Choroid plexus epithelial cell (primary cell): ENCODE data around the gene SRP68.
"Not testable (repeated sequence)": the region's sequence is repeated elsewhere in the genome, so short reads cannot be mapped to it uniquely, and the experiment has no call there.

Experiments
- DNase-seq: peaks from one replicate; pipeline ENCODE4 v3.0.0-alpha.2; 2010; ENCODE audit warnings: low read depth
- H3K4me3 ChIP-seq: 2 replicates; pipeline ENCODE4 v1.5.1; 2011; ENCODE audit warnings: low read depth, mild to moderate bottlenecking, control low read depth, low read length, moderate library complexity
- TF ChIP-seq, protein P1 (sequence below): conservative IDR thresholded peaks from 2 replicates; pipeline ENCODE4 v1.5.1; 2011; ENCODE audit warnings: low read depth, mild to moderate bottlenecking, control low read depth, inconsistent platforms, low read length, moderate library complexity

The SRP68 gene

DNA sequence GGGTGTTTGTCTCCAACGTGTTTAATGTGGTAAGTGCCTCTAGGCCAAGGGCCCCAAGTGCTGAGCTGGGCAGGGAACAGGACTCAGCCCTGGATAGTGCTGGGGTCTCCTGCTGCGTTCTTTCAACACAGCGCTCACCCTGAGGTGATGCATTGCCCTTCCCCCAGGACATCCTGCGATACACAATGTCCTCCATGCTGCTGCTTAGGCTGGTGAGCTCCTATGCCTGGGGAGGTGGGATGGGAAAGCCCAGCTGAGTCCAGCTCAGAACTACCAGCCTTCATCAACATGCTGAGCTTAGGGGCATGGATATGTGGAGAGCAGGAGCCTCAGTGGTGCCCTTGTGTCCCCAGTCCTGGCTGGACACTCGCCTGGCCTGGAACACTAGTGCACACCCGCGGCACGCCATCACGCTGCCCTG is 7.2 kb upstream of the SRP68 start:
- H3K4me3 ChIP-seq, result no peak overlapping the region
- TF ChIP-seq, protein P1, sequence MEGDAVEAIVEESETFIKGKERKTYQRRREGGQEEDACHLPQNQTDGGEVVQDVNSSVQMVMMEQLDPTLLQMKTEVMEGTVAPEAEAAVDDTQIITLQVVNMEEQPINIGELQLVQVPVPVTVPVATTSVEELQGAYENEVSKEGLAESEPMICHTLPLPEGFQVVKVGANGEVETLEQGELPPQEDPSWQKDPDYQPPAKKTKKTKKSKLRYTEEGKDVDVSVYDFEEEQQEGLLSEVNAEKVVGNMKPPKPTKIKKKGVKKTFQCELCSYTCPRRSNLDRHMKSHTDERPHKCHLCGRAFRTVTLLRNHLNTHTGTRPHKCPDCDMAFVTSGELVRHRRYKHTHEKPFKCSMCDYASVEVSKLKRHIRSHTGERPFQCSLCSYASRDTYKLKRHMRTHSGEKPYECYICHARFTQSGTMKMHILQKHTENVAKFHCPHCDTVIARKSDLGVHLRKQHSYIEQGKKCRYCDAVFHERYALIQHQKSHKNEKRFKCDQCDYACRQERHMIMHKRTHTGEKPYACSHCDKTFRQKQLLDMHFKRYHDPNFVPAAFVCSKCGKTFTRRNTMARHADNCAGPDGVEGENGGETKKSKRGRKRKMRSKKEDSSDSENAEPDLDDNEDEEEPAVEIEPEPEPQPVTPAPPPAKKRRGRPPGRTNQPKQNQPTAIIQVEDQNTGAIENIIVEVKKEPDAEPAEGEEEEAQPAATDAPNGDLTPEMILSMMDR, result no peak
- peak; percentile 32 for DNase-seq

DNA sequence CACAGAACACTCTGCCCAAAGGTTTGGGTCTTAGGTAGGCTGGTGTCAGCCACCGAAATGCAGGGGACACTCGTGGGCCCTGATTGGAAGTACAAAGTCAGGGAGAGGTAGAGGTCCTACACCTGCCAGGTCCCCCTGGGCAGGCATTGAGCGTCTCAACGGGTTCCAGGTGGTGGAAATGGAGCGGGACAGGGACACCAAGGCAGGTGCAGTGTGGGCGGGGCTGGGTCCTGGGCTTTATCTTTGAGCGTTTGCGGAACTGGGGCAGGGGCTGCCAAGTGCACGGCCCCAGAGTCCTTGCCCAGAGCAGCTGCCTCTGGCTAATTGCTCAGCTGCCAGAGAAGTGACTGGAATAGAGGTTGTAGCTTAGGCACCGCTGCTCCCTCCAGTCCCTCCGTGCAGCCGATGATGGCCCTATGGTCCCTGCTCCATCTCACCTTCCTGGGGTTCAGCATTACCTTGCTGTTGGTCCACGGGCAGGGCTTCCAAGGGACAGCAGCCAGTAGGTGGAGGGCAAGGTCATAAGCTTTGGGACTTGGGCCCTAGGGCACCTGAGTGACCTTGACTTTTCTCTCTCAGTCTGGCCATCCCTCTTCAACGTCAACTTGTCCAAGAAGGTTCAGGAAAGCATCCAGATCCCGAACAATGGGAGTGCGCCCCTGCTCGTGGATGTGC is 6.7 kb upstream of the SRP68 start, which contains the start of gene ZACN:
TSS of gene ZACN (plus strand) at position 323 of the 675 bp plus-strand sequence. CDS start at position 406, 83 bp downstream.
- DNase-seq, result no peak
- TF ChIP-seq, protein P1, result no peak
- H3K4me3 ChIP-seq, result no peak within 1 kb of the TSS

DNA sequence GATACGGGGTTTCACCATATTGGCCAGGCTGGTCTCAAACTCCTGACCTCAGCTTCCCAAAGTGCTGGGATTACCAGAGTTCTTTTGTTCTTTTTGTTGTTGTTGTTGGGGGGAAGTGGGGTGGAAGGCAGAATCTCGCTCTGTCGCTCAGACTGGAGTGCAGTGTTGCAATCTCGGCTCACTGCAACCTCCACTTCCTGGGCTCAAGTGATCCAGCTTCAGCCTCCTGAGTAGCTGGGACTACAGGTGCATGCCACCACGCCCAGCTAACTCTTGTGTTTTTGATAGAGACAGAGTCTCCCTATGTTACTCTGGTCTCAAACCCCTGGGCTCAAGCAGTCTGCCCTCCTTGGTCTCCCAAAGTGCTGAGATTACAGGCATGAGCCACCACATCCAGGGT is 6.1 kb upstream of the SRP68 start:
- not testable (repeated sequence) for DNase-seq, H3K4me3 ChIP-seq

DNA sequence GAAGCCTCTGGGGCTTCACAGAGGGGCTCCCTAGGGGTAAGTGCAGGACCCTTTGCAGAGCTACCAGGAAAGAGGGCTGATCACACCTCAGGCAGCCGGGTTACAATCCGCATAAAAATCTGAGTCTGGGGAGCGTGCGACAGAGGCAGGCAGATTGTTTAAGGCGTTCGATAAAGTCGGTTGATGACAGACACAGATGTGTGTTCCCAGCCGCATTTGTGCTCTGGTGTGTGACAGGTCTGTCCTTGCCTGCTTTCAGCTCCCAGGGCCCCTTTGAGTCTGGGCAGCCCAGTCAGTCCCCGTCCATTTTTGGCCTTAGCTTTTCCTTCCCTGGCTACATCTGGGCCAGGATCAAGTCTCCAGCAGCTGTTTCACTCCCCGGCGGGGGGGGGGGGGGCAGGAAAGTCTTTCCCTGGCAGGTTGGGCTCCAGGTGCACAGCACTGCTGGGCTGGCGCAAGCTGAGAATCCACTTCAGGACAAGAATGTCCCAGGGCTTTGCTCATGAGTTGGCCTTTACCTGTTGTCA is 5.3 kb upstream of the SRP68 start:
- TF ChIP-seq, protein P1, result no peak
- no peak overlapping the region for H3K4me3 ChIP-seq
- DNase-seq, result no peak

DNA sequence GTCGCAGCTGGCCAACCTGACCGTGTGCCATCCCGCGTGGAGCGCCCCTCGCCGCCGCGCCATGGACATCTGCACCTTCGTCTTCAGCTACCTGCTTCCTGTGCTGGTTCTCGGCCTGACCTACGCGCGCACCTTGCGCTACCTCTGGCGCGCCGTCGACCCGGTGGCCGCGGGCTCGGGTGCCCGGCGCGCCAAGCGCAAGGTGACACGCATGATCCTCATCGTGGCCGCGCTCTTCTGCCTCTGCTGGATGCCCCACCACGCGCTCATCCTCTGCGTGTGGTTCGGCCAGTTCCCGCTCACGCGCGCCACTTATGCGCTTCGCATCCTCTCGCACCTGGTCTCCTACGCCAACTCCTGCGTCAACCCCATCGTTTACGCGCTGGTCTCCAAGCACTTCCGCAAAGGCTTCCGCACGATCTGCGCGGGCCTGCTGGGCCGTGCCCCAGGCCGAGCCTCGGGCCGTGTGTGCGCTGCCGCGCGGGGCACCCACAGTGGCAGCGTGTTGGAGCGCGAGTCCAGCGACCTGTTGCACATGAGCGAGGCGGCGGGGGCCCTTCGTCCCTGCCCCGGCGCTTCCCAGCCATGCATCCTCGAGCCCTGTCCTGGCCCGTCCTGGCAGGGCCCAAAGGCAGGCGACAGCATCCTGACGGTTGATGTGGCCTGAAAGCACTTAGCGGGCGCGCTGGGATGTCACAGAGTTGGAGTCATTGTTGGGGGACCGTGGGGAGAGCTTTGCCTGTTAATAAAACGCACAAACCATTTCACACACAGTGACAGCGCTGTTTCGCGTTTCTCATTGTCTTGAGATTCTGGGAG is 4.7 kb upstream of the SRP68 start:
- DNase-seq, result no peak
- TF ChIP-seq, protein P1, result no peak
- H3K4me3 ChIP-seq, result no peak overlapping the region

DNA sequence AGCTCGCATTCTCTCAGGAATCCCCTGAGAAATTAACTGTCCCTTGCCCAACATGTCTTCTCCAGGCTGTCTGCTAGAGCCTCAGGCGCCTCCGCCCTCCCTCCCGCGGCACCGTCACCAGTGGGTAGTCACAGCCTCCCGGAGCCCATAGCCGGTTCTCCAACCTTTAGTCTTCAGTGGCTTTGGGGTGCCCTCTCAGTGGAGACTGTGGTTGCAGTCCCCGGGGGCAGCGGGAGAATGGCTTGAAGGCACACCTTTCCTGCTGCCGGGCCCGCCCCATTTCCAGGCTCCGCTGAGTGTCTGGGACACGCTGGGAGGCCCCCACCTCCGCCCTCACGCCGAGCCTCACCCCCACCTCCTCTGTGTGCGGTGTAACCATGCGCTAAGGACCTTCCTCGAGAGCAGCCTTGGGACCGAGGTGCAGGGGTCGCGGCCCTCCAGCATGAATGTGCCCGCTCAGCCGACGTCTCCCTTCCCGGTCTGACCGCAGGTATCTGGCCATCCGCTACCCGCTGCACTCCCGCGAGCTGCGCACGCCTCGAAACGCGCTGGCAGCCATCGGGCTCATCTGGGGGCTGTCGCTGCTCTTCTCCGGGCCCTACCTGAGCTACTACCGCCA is 3.9 kb upstream of the SRP68 start:
- TF ChIP-seq, protein P1, result no peak
- DNase-seq, result no peak
- no peak overlapping the region for H3K4me3 ChIP-seq

DNA sequence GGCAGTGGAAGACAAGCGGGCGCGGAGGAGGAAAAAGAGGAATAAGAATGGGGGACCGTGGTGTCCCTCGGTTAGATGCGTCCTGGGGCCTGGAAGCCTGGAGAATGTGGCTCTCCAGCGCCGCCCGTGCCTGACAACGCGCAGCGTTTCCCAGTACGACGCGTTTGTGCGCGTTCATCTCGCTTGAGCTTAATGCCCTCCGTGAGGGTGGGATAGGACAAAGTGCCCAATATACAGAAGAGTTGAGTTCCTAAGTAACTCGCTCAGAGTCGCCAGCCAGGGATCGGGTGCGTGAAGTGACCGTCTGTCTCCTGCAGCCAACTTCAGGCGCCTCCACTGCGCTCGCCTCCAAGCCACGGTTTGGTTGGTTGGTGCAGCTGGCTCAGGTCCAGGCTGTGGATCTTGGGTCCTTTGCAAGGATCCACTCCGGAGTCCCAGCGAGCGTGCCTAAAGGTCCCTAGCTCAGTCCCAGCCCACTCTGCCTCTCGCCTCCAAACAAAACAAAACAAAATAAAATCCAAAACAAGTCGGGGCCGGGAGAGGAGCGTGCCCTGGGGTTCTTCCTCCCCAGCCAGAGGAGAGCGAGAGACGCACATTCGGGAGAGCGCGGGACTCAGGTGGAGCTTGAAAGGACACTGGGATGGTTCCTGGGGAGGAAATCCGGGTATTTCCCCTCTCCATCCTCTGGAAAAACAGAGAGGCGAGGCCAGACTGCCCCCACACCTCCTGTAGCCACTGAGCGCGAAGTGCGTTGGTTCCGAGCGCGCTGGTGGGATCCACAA is 3.2 kb upstream of the SRP68 start:
- TF ChIP-seq, protein P1, result peak; percentile 15
- no peak overlapping the region for H3K4me3 ChIP-seq
- DNase-seq, result no peak
